Measurements from ENCODE around the gene MTAP. TPM values are rescaled to one million over a fixed set of nuclear protein-coding genes. Genes with fewer than 3 reads are reported as not detected.

The MTAP gene
- total and polyA plus RNA-seq, 12 donors: 4.9 to 26.2 (median 20.6) TPM

DNA sequence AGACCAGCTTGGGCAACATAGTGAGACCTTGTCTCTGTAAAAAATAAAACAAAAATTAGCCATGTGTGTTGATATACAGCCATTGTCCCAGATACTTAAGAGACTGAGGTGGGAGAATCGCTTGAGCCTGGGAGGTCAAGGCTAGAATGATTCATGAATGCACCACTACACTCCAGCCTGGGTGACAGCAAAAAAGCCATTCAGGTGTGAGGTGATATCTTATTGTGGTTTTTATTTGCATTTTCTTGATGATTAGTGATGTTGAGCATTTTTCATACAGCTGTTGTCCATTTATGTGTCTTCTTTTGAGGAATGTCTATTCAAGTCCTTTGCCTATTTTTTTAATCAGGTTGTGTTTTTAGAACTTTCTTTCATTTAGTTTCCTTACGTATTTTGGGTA, 23.2 kb downstream of the MTAP start:
- intact Hi-C loops (cut with DNase I): no loop called here
- no peak overlapping the region for H3K4me3 ChIP-seq

GRCh38 chr9:21828853-21829410, 26.5 kb downstream of the MTAP start:
- 84 to 91% methylated on average over 3 of the region's 3 CpGs for WGBS, 2 donors

More for the DNA sequence above, 23.2 kb downstream of the MTAP start:
- no peak overlapping the region for H3K27ac ChIP-seq
- ATAC-seq (no peak), DNase-seq (no peak)
- no peak for TF ChIP-seq CTCF (IDR thresholded peaks at IDR 0.05)
- H3K4me1 ChIP-seq: no peaks in the 10 kb centered on the region
- peaks cover 0 to 90% (median 24%) of the 10 kb centered on the region in 9 donors for H3K36me3 ChIP-seq
- peaks cover 0 to 25% (median 0%) of the 10 kb centered on the region in 11 donors for H3K9me3 ChIP-seq
- 96 to 98% methylated on average over 2 of the region's 2 CpGs for WGBS, 2 donors
- no peaks in the 10 kb centered on the region for H3K27me3 ChIP-seq

DNA sequence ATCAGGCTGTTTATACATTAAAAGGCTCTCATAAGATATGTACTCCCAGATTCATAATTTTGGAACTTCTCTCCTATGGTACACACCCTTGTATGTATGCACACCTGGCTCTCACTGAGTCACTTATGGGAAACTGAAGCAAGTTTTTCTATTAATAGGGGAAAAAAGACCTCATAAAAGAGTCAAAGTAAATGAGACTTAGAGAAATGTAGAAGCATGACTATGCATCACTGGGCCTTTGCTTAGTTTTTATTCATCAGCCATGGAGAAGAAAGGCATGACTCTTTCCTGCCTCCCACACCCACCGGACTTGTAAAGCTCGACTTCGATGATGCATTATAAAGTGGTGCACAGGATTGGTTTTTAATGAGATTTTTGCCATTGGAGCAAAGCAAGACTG, 28.2 kb downstream of the MTAP start:
- no peak for DNase-seq
- Histone ChIP-seq H3K36me3 (peaks cover 0 to 95% (median 15%) of the 10 kb centered on the region in 9 donors), H3K27ac (no peak overlapping the region), H3K9me3 (no peaks in the 10 kb centered on the region), H3K4me1 (peaks cover 0 to 31% (median 0%) of the 10 kb centered on the region in 9 donors), H3K27me3 (no peaks in the 10 kb centered on the region), H3K4me3 (no peak overlapping the region)
- TF ChIP-seq CTCF (IDR thresholded peaks at IDR 0.05): no peak
- 95 to 96% methylated on average over 3 of the region's 3 CpGs for WGBS, 2 donors
- intact Hi-C loops (cut with DNase I): no loop called here
- ATAC-seq: no peak

More at GRCh38 chr9:21828853-21829410, 26.5 kb downstream of the MTAP start:
- no peak for DNase-seq
- peaks cover 0 to 29% (median 0%) of the 10 kb centered on the region in 9 donors for H3K4me1 ChIP-seq
- no peak overlapping the region for H3K27ac ChIP-seq
- intact Hi-C loops (cut with DNase I): no loop called here
- no peak for TF ChIP-seq CTCF (IDR thresholded peaks at IDR 0.05)
- no peaks in the 10 kb centered on the region for H3K27me3 ChIP-seq
- H3K9me3 ChIP-seq: peaks cover 0 to 12% (median 0%) of the 10 kb centered on the region in 11 donors
- no peak for ATAC-seq
- H3K36me3 ChIP-seq: peaks cover 0 to 93% (median 28%) of the 10 kb centered on the region in 9 donors
- no peak overlapping the region for H3K4me3 ChIP-seq

DNA sequence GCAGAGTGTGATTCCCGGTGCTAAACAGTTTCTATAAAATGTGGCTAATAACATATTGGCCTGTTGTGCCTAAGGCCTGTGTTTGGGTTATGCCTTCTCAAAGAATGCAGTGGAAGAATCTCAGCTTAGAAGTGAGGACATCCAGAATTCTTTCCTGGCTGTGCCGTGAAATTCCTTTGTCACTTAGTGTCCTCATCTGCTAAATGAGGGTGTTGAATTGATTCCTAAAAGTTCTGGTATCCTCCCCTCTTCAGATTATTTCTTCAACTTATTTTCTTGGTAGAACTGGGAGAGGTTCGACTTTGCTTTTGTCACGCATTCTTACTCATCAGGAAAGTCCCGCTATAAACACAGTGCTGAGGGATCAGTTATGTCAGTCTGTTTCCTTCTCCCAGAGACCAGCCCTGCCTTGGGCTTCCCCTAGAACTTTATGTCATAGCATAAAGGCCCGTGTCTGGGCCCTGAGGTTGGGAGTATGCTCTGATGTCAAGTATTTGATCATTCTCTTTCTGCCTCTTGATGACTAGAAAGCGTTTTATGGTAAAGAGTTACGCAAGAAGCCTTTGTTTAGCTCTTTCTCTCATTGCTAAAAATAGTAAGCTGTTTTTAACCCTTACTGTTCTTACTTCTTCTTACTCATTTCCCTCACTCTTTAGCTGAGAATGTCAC, 29.5 kb downstream of the MTAP start:
- ATAC-seq (peak in 3 of 8 donors; percentile 49 to 68 (median 53)), DNase-seq (no peak)
- Histone ChIP-seq H3K27ac (peak overlapping the region in 2 of 10 donors; percentile 9 to 23), H3K9me3 (no peaks in the 10 kb centered on the region), H3K27me3 (no peaks in the 10 kb centered on the region), H3K4me1 (peaks cover 0 to 43% (median 0%) of the 10 kb centered on the region in 9 donors), H3K4me3 (no peak overlapping the region), H3K36me3 (peaks cover 0 to 96% (median 18%) of the 10 kb centered on the region in 9 donors)
- intact Hi-C loops (cut with DNase I): no loop called here
- TF ChIP-seq CTCF (IDR thresholded peaks at IDR 0.05): no peak
- 50 to 53% methylated on average over 8 of the region's 8 CpGs for WGBS, 2 donors
